K562 (cell line): ENCODE measurements around the gene ASB7. TPM values are rescaled to one million over a fixed set of nuclear protein-coding genes. Genes with fewer than 3 reads are reported as not detected.

Source experiments
- ATAC-seq: fragments of 200-7000 bp; cut with Tn5 transposase; 3 replicates; pipeline ENCODE4 v1.9.1; 2020; ENCODE audit warnings: moderate library complexity
- BruUV-seq: library from RNA; stranded (reverse); fragments of 400-500 nt; replicated peaks from 2 replicates; lab custom pipeline; 2021; lab: Mats Ljungman, UMichigan
- CTCF ChIA-PET: fragments of 300-600 bp; formaldehyde crosslinking; extraction: SDS; loops from one replicate; lab custom pipeline; 2021; ENCODE audit warnings: low intra/inter-chr PET ratio; lab: Yijun Ruan, JAX
- POLR2A ChIA-PET: fragments of 300-600, 350-650 bp; sonication (Branson Sonifier 250); formaldehyde crosslinking; extraction: SDS; loops from one replicate; lab custom pipeline; 2021; ENCODE audit warnings: antibody characterized with exemption, inconsistent platforms; lab: Yijun Ruan, JAX
- DNase-seq, 4 experiments: peaks; one replicate each; pipeline versions ENCODE4 v3.0.0 to v3.0.0-alpha.2; 2011 to 2018; ENCODE audit warnings: low spot score in 3 of 4, mixed read lengths in 3 of 4; ENCODE audit errors: extremely low read depth in 1 of 4
- FAIRE-seq: peaks from 2 replicates; lab custom pipeline; 2011; peaks lifted over from hg19 to GRCh38; lab: Jason Lieb, UNC
- H2AFZ ChIP-seq: 2 replicates; pipeline ENCODE4 v1.6.0; 2011; ENCODE audit warnings: low read depth, low read length, control low read depth, inconsistent platforms
- H3K27ac ChIP-seq: fragments of 200-600 bp; 3 replicates; pipeline ENCODE4 v1.8.0; 2011; ENCODE audit warnings: low read depth, mild to moderate bottlenecking, control low read depth, inconsistent platforms, low read length, moderate library complexity, mixed read lengths; ENCODE audit errors: extremely low read depth
- H3K27me3 ChIP-seq, 2 experiments: fragments of 300-600 bp in 1 of 2; 2 replicates in 1 of 2; 3 replicates in 1 of 2; pipeline versions ENCODE4 v1.6.0 to v1.8.0; 2011; ENCODE audit warnings: inconsistent platforms in 2 of 2, low read length in 2 of 2, mild to moderate bottlenecking in 1 of 2, mixed read lengths in 1 of 2, moderate library complexity in 1 of 2; ENCODE audit not compliant: control insufficient read depth in 2 of 2, insufficient read depth in 2 of 2
- H3K36me3 ChIP-seq: fragments of 300-600 bp; 3 replicates; pipeline ENCODE4 v1.8.0; 2011; ENCODE audit warnings: mild to moderate bottlenecking, low read length, inconsistent platforms; ENCODE audit not compliant: control insufficient read depth, insufficient read depth
- H3K4me1 ChIP-seq, 2 experiments: fragments of 200-600 bp in 1 of 2; replicated peaks in 1 of 2; 2 replicates in 1 of 2; 3 replicates in 1 of 2; pipeline versions ENCODE4 v1.5.1 to v1.8.0; 2011; ENCODE audit warnings: inconsistent platforms in 2 of 2, low read length in 2 of 2, mild to moderate bottlenecking in 1 of 2, mixed read lengths in 1 of 2, moderate library complexity in 1 of 2; ENCODE audit not compliant: control insufficient read depth in 2 of 2, insufficient read depth in 2 of 2
- H3K4me2 ChIP-seq: 2 replicates; pipeline ENCODE4 v1.6.1; 2011; ENCODE audit warnings: low read length, control low read depth, inconsistent platforms, mixed read lengths; ENCODE audit not compliant: insufficient read depth
- H3K4me3 ChIP-seq: fragments of 200-600 bp; sonication (generic), shearing (Covaris generic); 2 replicates; pipeline ENCODE4 v1.5.1; 2016; ENCODE audit warnings: control low read depth, inconsistent platforms
- H3K79me2 ChIP-seq: fragments of 200-600 bp; 3 replicates; pipeline ENCODE4 v1.8.0; 2011; ENCODE audit warnings: low read length, inconsistent platforms; ENCODE audit not compliant: control insufficient read depth, insufficient read depth
- H3K9ac ChIP-seq, 2 experiments: 2 replicates each; pipeline versions ENCODE4 v1.6.0 to v1.6.1; 2011; ENCODE audit warnings: low read depth in 2 of 2, low read length in 2 of 2, control low read depth in 1 of 2, inconsistent platforms in 1 of 2, mild to moderate bottlenecking in 1 of 2, mixed read lengths in 1 of 2; ENCODE audit not compliant: insufficient read depth in 1 of 2
- H3K9me1 ChIP-seq: one replicate; pipeline ENCODE4 v1.6.0; 2011; ENCODE audit warnings: inconsistent platforms, mild to moderate bottlenecking, low read length, moderate library complexity; ENCODE audit not compliant: control insufficient read depth, insufficient read depth
- H3K9me3 ChIP-seq: replicated peaks from 2 replicates; pipeline ENCODE4 v1.5.1; 2011; ENCODE audit warnings: low read depth, low read length, inconsistent platforms; ENCODE audit not compliant: control insufficient read depth, insufficient read depth
- H4K20me1 ChIP-seq: replicated peaks from 2 replicates; pipeline ENCODE4 v1.6.1; 2011; ENCODE audit warnings: low read length, inconsistent platforms, mixed read lengths; ENCODE audit not compliant: control insufficient read depth, insufficient read depth
- EWSR1 ChIP-seq: fragments of 450-650 bp; IDR thresholded peaks from 2 replicates; pipeline ENCODE4 v1.6.1; 2018; ENCODE audit warnings: borderline replicate concordance, mild to moderate bottlenecking, low read depth, moderate library complexity; ENCODE audit not compliant: partially characterized antibody
- HLTF ChIP-seq: fragments of 450-650 bp; IDR thresholded peaks from 2 replicates; pipeline ENCODE4 v1.6.1; 2016
- HMG20B ChIP-seq: fragments of 250-450 bp; sonication (Bioruptor Pico); IDR thresholded peaks from 2 replicates; pipeline ENCODE4 v1.5.0; 2021; ENCODE audit warnings: mild to moderate bottlenecking
- HMGN3 ChIP-seq: IDR thresholded peaks from 2 replicates; pipeline ENCODE4 v1.6.1; 2011; ENCODE audit warnings: borderline replicate concordance, low read depth, mild to moderate bottlenecking, mixed read lengths, low read length; ENCODE audit not compliant: insufficient read length; ENCODE audit errors: extremely low read depth
- NCOR1 ChIP-seq: fragments of 450-650 bp; IDR thresholded peaks from 2 replicates; pipeline ENCODE4 v1.6.1; 2016; ENCODE audit warnings: mild to moderate bottlenecking, moderate library complexity
- TARDBP ChIP-seq: fragments of 450-650 bp; IDR thresholded peaks from 2 replicates; pipeline ENCODE4 v1.6.1; 2016
- ZNF146 ChIP-seq: IDR thresholded peaks from one replicate; pipeline ENCODE4 v1.6.1; 2018; ENCODE audit warnings: missing compliant biosample characterization; ENCODE audit not compliant: unreplicated experiment
- WGBS: fragments of 100-300 bp; shearing (Covaris generic); methylation state at CpG from one replicate; pipeline ENCODE4 v1.1.6; 2016; ENCODE audit warnings: low coverage, mixed read lengths; ENCODE audit not compliant: insufficient coverage; ENCODE audit errors: missing lambda C conversion rate; 5-methylcytosine and 5-hydroxymethylcytosine counted together
- in situ Hi-C: fragments of 300-500 bp; cut with MboI; formaldehyde crosslinking; loops from 4 replicates; pipeline ENCODE4 v1.15.0; 2018; ENCODE audit warnings: inconsistent platforms, mixed read lengths
- intact Hi-C: fragments of 100-400 bp; cut with micrococcal nuclease; formaldehyde crosslinking; loops from 2 replicates; pipeline ENCODE4 v1.14.2; 2022
- polyA plus RNA-seq, 8 experiments: library from polyadenylated mRNA; depleted of rRNA in 4 of 8; stranded (reverse) in 5 of 8; unstranded in 3 of 8; fragments of >200 nt; fragmentation: Nextera tagmentation in 2 of 8; fragmentation: Illumina TruSeq in 1 of 8; extraction: Ambion mirVana in 2 of 8; extraction: Trizol in 1 of 8; gene quantifications; 2 replicates each; pipeline versions ENCODE4 v1.2.1 to v1.2.3, GENCODE V29; 2011 to 2014; ENCODE audit warnings: inconsistent platforms in 1 of 8, missing spikeins in 1 of 8
- total RNA-seq, 7 experiments: library from RNA; depleted of rRNA in 6 of 7; stranded (reverse); fragments of >200 nt in 6 of 7; fragmentation: Illumina TruSeq in 2 of 7; extraction: Trizol in 2 of 7; gene quantifications; 2 replicates each; pipeline versions ENCODE4 v1.2.1 to v1.2.3, GENCODE V29; 2011 to 2021; ENCODE audit warnings: low replicate concordance in 1 of 7
- TF ChIP-seq, protein P1 (sequence below): fragments of 250-450 bp; sonication (Bioruptor Pico); IDR thresholded peaks from 2 replicates; pipeline ENCODE4 v1.8.0; 2021; ENCODE audit warnings: moderate library complexity, mild to moderate bottlenecking, inconsistent platforms
- TF ChIP-seq, protein P2 (sequence below): fragments of 450-650 bp; formaldehyde crosslinking; IDR thresholded peaks from 2 replicates; pipeline ENCODE4 v1.4.0; 2020; ENCODE audit warnings: mild to moderate bottlenecking
- TF ChIP-seq, protein P3 (sequence below): sonication (generic); formaldehyde crosslinking; IDR thresholded peaks from 2 replicates; pipeline ENCODE4 v1.8.1; 2023; ENCODE audit warnings: mild to moderate bottlenecking, missing genetic modification reagents

Gene ASB7
- total and polyA plus RNA-seq, 9 of the 15 experiments (the other 6 are each of a cell fraction or from before 2014, with no cell fraction given): 1.8 to 10.1 (median 6.8) TPM

DNA sequence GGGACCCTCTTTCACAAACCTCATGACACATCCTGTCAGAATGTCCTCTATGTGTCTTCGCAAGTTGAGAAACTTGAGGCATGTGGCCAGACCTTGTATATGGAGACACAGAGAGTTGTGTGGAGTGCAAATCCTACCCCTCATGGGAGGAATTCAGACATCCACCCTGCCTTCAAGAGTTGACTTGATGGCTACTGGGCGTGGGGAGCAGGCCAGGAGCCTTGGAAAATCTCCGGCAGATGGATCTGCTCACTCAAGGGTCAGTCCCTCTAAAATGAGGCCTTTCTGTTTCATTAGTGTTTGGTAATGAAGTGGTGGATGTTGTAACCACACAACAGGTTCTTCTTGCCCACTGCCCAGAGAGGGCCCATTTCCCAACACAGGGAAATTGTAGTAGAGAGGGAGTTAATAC, 79.0 kb downstream of the ASB7 start (continued):
- TF ChIP-seq, protein P1, sequence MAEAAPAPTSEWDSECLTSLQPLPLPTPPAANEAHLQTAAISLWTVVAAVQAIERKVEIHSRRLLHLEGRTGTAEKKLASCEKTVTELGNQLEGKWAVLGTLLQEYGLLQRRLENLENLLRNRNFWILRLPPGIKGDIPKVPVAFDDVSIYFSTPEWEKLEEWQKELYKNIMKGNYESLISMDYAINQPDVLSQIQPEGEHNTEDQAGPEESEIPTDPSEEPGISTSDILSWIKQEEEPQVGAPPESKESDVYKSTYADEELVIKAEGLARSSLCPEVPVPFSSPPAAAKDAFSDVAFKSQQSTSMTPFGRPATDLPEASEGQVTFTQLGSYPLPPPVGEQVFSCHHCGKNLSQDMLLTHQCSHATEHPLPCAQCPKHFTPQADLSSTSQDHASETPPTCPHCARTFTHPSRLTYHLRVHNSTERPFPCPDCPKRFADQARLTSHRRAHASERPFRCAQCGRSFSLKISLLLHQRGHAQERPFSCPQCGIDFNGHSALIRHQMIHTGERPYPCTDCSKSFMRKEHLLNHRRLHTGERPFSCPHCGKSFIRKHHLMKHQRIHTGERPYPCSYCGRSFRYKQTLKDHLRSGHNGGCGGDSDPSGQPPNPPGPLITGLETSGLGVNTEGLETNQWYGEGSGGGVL (CRISPR knock-in tag): no peak
- TF ChIP-seq, protein P2, sequence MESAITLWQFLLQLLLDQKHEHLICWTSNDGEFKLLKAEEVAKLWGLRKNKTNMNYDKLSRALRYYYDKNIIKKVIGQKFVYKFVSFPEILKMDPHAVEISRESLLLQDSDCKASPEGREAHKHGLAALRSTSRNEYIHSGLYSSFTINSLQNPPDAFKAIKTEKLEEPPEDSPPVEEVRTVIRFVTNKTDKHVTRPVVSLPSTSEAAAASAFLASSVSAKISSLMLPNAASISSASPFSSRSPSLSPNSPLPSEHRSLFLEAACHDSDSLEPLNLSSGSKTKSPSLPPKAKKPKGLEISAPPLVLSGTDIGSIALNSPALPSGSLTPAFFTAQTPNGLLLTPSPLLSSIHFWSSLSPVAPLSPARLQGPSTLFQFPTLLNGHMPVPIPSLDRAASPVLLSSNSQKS (CRISPR knock-in tag): no peak
- TF ChIP-seq TARDBP (no peak), HMGN3 (no peak), EWSR1 (no peak)
- TF ChIP-seq, all 486 proteins: peak for 0

DNA sequence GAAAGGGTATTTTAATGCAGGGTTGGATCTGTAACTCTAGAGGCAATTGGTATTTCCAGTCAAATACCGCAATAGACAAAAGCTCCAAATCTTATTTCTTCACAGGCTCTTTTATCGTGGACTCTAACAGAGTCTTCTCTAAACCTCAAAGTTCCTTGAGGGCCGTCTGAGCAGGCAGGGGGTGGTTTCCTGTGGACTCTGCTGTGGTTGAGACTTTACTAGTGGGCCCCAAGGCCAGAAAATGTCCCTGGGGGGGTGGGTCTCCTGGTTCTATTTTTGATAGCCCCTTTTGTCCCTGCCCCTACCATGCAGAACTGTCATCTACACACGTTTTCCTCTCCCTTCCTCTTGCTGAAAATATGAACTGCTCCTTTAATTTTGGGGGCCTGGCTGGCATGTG, 80.1 kb downstream of the ASB7 start:
- ATAC-seq (no peak), DNase-seq (no peak), FAIRE-seq (no peak)
- intact Hi-C loops: no loop called here
- H2AFZ ChIP-seq: no peak overlapping the region
- 2% methylated on average over 3 of the region's 4 CpGs for WGBS
- CTCF ChIA-PET: no interaction called here
- POLR2A ChIA-PET: interaction anchor here (0.7 to 1.3 kb wide), 2 partner anchors 10 to 20 kb away, joined by 3 to 4 read pairs; no protein-coding TSS in a partner anchor
- no peak overlapping the region for H3K27ac ChIP-seq
- BruUV-seq: no TSS peak
- no peak overlapping the region for H3K4me3 ChIP-seq
- no peaks in the 10 kb centered on the region for H3K9me1 ChIP-seq
- no peak overlapping the region for H3K9ac ChIP-seq
- H4K20me1 ChIP-seq: no peaks in the 10 kb centered on the region
- no peak overlapping the region for H3K4me2 ChIP-seq
- H3K9me3 ChIP-seq: no peaks in the 10 kb centered on the region
- in situ Hi-C loops: no loop called here
- no peaks in the 10 kb centered on the region for H3K36me3 ChIP-seq
- no peaks in the 10 kb centered on the region for H3K79me2 ChIP-seq
- no peaks in the 10 kb centered on the region for H3K4me1 ChIP-seq
- H3K27me3 ChIP-seq: peaks cover 0 to 37% of the 10 kb centered on the region in 2 experiments; a peak in 4 of 5 replicates
- TF ChIP-seq ZNF146 (CRISPR knock-in tag): no peak
- TF ChIP-seq HLTF: no peak
- no peak for TF ChIP-seq NCOR1
- TF ChIP-seq, protein P3, sequence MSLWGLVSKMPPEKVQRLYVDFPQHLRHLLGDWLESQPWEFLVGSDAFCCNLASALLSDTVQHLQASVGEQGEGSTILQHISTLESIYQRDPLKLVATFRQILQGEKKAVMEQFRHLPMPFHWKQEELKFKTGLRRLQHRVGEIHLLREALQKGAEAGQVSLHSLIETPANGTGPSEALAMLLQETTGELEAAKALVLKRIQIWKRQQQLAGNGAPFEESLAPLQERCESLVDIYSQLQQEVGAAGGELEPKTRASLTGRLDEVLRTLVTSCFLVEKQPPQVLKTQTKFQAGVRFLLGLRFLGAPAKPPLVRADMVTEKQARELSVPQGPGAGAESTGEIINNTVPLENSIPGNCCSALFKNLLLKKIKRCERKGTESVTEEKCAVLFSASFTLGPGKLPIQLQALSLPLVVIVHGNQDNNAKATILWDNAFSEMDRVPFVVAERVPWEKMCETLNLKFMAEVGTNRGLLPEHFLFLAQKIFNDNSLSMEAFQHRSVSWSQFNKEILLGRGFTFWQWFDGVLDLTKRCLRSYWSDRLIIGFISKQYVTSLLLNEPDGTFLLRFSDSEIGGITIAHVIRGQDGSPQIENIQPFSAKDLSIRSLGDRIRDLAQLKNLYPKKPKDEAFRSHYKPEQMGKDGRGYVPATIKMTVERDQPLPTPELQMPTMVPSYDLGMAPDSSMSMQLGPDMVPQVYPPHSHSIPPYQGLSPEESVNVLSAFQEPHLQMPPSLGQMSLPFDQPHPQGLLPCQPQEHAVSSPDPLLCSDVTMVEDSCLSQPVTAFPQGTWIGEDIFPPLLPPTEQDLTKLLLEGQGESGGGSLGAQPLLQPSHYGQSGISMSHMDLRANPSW (CRISPR knock-in tag): no peak
- TF ChIP-seq HMG20B (CRISPR knock-in tag): no peak
